ENCODE measurements around the gene PIWIL4.

PIWIL4 gene

GRCh38 chr11:94666792-94667721 is 99.9 kb downstream of the PIWIL4 start:
- DNase-seq, result no peak

GRCh38 chr11:94668212-94668793 is 101.1 kb downstream of the PIWIL4 start:
- DNase-seq, result no peak

- DNase-seq, result no peak
Observed at GRCh38 chr11:94669023-94669422, 101.9 kb downstream of the PIWIL4 start.

Data from stimulated activated CD4-positive, alpha-beta T cell treated with anti-CD3 and anti-CD28 coated beads, Interleukin-2, amount 100 ng/mL, for 24 hours (primary cell).